NCI-H2227 (cell line): Measurements from ENCODE around the gene LAT.
A peak's percentile ranks its signal among the peaks of the same experiment; 100 is the strongest.
"Not testable (repeated sequence)": the region's sequence is repeated elsewhere in the genome, so short reads cannot be mapped to it uniquely, and the experiment has no call there.

ENCODE experiments used
- DNase-seq: peaks from one replicate; lab custom pipeline; 2025; ENCODE audit not compliant: unreplicated experiment; lab: John Stamatoyannopoulos, UW

Gene LAT

GRCh38 chr16:28984619-28985135, at the start of gene LAT:
TSS of gene LAT (plus strand) at chr16:28985052. CDS start at chr16:28985418, 366 bp downstream.
- DNase-seq = peak; percentile 48

GRCh38 chr16:28935346-28935745, 49.5 kb upstream of the LAT start:
- DNase-seq = no peak

- peak; percentile 25 for DNase-seq
Measured at GRCh38 chr16:28935924-28936783, 48.7 kb upstream of the LAT start.

- DNase-seq = no peak
Measured at GRCh38 chr16:28936784-28937155, 48.1 kb upstream of the LAT start.

- DNase-seq = no peak
Measured at GRCh38 chr16:28937222-28937876, 47.5 kb upstream of the LAT start.

GRCh38 chr16:28938721-28939120, 46.1 kb upstream of the LAT start:
- DNase-seq = no peak

- DNase-seq = not testable (repeated sequence)
Measured at GRCh38 chr16:28939825-28940224, 45.0 kb upstream of the LAT start.

- no peak for DNase-seq
Measured at GRCh38 chr16:28943281-28943680, 41.6 kb upstream of the LAT start.

GRCh38 chr16:28946681-28947080, 38.2 kb upstream of the LAT start:
- no peak for DNase-seq

- DNase-seq = peak; percentile 100
Measured at GRCh38 chr16:28950648-28951409, 34.0 kb upstream of the LAT start, which contains the start of gene NFATC2IP. TSS of gene NFATC2IP (plus strand) at chr16:28950937. CDS start at chr16:28951012, 75 bp downstream.

GRCh38 chr16:28951410-28951943, 33.4 kb upstream of the LAT start:
- no peak for DNase-seq

- no peak for DNase-seq
Measured at GRCh38 chr16:28958216-28958615, 26.6 kb upstream of the LAT start.

GRCh38 chr16:28958836-28959235, 26.0 kb upstream of the LAT start:
- no peak for DNase-seq

- DNase-seq = no peak
Measured at GRCh38 chr16:28964072-28964471, 20.8 kb upstream of the LAT start.

GRCh38 chr16:28964496-28964895, 20.4 kb upstream of the LAT start:
- no peak for DNase-seq

- no peak for DNase-seq
Measured at GRCh38 chr16:28967156-28967555, 17.7 kb upstream of the LAT start.

GRCh38 chr16:28969696-28970095, 15.2 kb upstream of the LAT start:
- DNase-seq = not testable (repeated sequence)

- DNase-seq = peak; percentile 88
Measured at GRCh38 chr16:28974007-28974436, 10.8 kb upstream of the LAT start.

- DNase-seq = peak; percentile 98
Measured at GRCh38 chr16:28974437-28975157, 10.3 kb upstream of the LAT start, which contains the start of gene SPNS1. TSS of gene SPNS1 (plus strand) at chr16:28974778. CDS start at chr16:28975152, 374 bp downstream.

GRCh38 chr16:28975158-28975599, 9.7 kb upstream of the LAT start:
- no peak for DNase-seq
